ENCODE results near the gene TMX2. TPM values are rescaled to one million over a fixed set of nuclear protein-coding genes. Genes with fewer than 3 reads are reported as not detected.
"Not testable (repeated sequence)": the region's sequence is repeated elsewhere in the genome, so short reads cannot be mapped to it uniquely, and the experiment has no call there.

The TMX2 gene
- total and polyA plus RNA-seq, 5 donors from 2014 or later = 33.3 to 92.4 (median 68.7) TPM

DNA sequence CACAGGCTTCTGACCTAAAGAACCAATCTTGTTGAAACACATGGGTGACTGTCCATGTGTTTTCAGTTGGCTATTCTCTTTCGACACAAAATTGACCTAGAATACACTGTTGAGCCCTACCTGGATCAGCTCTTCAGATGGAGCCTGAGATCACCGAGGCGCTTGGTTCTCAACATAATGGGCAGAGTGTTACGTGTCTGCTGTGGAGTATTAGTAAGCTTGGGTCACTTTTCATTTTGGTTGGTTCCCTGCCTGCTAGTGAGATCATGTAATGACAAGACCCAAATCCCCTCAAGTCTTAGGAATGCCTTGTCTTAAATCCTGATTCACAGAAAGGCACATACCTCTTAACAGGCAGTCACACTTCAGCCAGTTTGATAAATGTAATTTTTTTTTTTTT is 9.1 kb upstream of the TMX2 start:
- H3K27me3 Mint-ChIP-seq = no peaks in the 10 kb centered on the region
- Histone ChIP-seq H3K27me3 (ENCODE audit: control insufficient read depth, insufficient read depth, low read length) (no peaks in the 10 kb centered on the region), H3K36me3 (ENCODE audit: control insufficient read depth, insufficient read depth, low read length) (peaks cover 54% of the 10 kb centered on the region), H3K27ac (ENCODE audit: insufficient read depth, low read length, poor library complexity, severe bottlenecking) (no peak overlapping the region), H3K4me1 (ENCODE audit: control insufficient read depth, insufficient read depth, low read length, poor library complexity, severe bottlenecking) (no peaks in the 10 kb centered on the region), H3K4me3 (ENCODE audit: low read depth, low read length) (no peak overlapping the region), H3K9me3 (ENCODE audit: control insufficient read depth in 2 of 2, low read length in 2 of 2) (no peaks in the 10 kb centered on the region)
- H3K27ac Mint-ChIP-seq = peak overlapping the region in 1 of 3 donors; percentile 20
- no peak for ATAC-seq (ENCODE audit: low read depth in 2 of 2)
- H3K4me1 Mint-ChIP-seq = peaks cover 0 to 7% (median 3%) of the 10 kb centered on the region in 4 donors
- no peak for DNase-seq
- H3K9me3 Mint-ChIP-seq = no peaks in the 10 kb centered on the region
- H3K36me3 Mint-ChIP-seq = peaks cover 30% of the 10 kb centered on the region
- H3K4me3 Mint-ChIP-seq = no peak overlapping the region

- no peaks in the 10 kb centered on the region for H3K4me1 ChIP-seq (ENCODE audit: control insufficient read depth, insufficient read depth, low read length, poor library complexity, severe bottlenecking)
- no peaks in the 10 kb centered on the region for H3K9me3 ChIP-seq (ENCODE audit: control insufficient read depth in 2 of 2, low read length in 2 of 2)
- H3K4me3 Mint-ChIP-seq = no peak overlapping the region
- H3K4me1 Mint-ChIP-seq = peaks cover 0 to 14% (median 8%) of the 10 kb centered on the region in 4 donors
- H3K27me3 Mint-ChIP-seq = no peaks in the 10 kb centered on the region
- H3K27ac Mint-ChIP-seq = no peak overlapping the region
- DNase-seq = no peak
- no peak for ATAC-seq (ENCODE audit: low read depth in 2 of 2)
- no peak overlapping the region for H3K27ac ChIP-seq (ENCODE audit: insufficient read depth, low read length, poor library complexity, severe bottlenecking)
- peaks cover 18% of the 10 kb centered on the region for H3K36me3 Mint-ChIP-seq
- peaks cover 39% of the 10 kb centered on the region for H3K36me3 ChIP-seq (ENCODE audit: control insufficient read depth, insufficient read depth, low read length)
- no peaks in the 10 kb centered on the region for H3K9me3 Mint-ChIP-seq
- no peak overlapping the region for H3K4me3 ChIP-seq (ENCODE audit: low read depth, low read length)
- no peaks in the 10 kb centered on the region for H3K27me3 ChIP-seq (ENCODE audit: control insufficient read depth, insufficient read depth, low read length)
These were observed 7.5 kb upstream of the TMX2 start for GRCh38 chr11:57704932-57705331.

DNA sequence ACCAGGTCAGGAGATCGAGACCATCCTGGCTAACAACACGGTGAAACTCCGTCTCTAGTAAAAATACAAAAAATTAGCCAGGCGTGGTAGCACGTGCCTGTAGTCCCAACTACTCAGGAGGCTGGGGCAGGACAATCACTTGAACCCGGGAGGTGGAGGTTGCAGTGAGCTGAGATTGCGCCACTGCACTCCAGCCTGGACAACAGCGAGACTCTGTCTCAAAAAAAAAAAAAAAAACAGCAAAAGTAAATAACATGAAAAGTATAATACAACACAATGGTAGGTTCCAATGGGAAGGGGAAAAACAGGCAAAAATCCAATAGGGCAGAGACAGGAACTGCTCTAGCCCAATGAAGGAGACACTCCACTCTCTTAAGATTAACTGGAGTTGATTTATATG is 7.0 kb upstream of the TMX2 start:
- peaks cover 16% of the 10 kb centered on the region for H3K36me3 Mint-ChIP-seq
- not testable (repeated sequence) for H3K27ac ChIP-seq (ENCODE audit: insufficient read depth, low read length, poor library complexity, severe bottlenecking); DNase-seq; H3K9me3 Mint-ChIP-seq; H3K4me1 ChIP-seq (ENCODE audit: control insufficient read depth, insufficient read depth, low read length, poor library complexity, severe bottlenecking); H3K4me3 ChIP-seq (ENCODE audit: low read depth, low read length); H3K27me3 Mint-ChIP-seq; H3K4me3 Mint-ChIP-seq; H3K27ac Mint-ChIP-seq; H3K9me3 ChIP-seq (ENCODE audit: control insufficient read depth in 2 of 2, low read length in 2 of 2); ATAC-seq (ENCODE audit: low read depth in 2 of 2); H3K27me3 ChIP-seq (ENCODE audit: control insufficient read depth, insufficient read depth, low read length)
- H3K36me3 ChIP-seq (ENCODE audit: control insufficient read depth, insufficient read depth, low read length) = peaks cover 34% of the 10 kb centered on the region
- peaks cover 0 to 16% (median 11%) of the 10 kb centered on the region in 4 donors for H3K4me1 Mint-ChIP-seq

- Mint-ChIP-seq H3K27me3 (peaks cover 4% of the 10 kb centered on the region), H3K27ac (peak overlapping the region in 2 of 3 donors; percentile 28 to 33)
- no peak for ATAC-seq (ENCODE audit: low read depth in 2 of 2)
These were observed 2.5 kb upstream of the TMX2 start for GRCh38 chr11:57709802-57710367.

GRCh38 chr11:57711414-57712255 is 758 bp upstream of the TMX2 start, which contains the start of gene MED19:
TSS of gene MED19 (minus strand) at chr11:57712215. CDS start at chr11:57712179, 36 bp downstream.
- Mint-ChIP-seq H3K36me3 (no peaks in the 10 kb centered on the region), H3K27ac (peak within 1 kb of the TSS; percentile 97 to 98 (median 98)), H3K4me1 (peaks cover 17 to 57% (median 38%) of the 10 kb centered on the region in 4 donors), H3K9me3 (no peaks in the 10 kb centered on the region), H3K4me3 (peak within 1 kb of the TSS; percentile 89 to 99 (median 96)), H3K27me3 (peaks cover 4% of the 10 kb centered on the region)
- peaks cover 35% of the 10 kb centered on the region for H3K4me1 ChIP-seq (ENCODE audit: control insufficient read depth, insufficient read depth, low read length, poor library complexity, severe bottlenecking)
- no peaks in the 10 kb centered on the region for H3K36me3 ChIP-seq (ENCODE audit: control insufficient read depth, insufficient read depth, low read length)
- H3K27ac ChIP-seq (ENCODE audit: insufficient read depth, low read length, poor library complexity, severe bottlenecking) = peak within 1 kb of the TSS; percentile 96
- H3K9me3 ChIP-seq (ENCODE audit: control insufficient read depth in 2 of 2, low read length in 2 of 2) = no peaks in the 10 kb centered on the region
- ATAC-seq (ENCODE audit: low read depth in 2 of 2) = peak; percentile 14 to 17
- H3K4me3 ChIP-seq (ENCODE audit: low read depth, low read length) = peak within 1 kb of the TSS; percentile 99
- no peaks in the 10 kb centered on the region for H3K27me3 ChIP-seq (ENCODE audit: control insufficient read depth, insufficient read depth, low read length)
- peak; percentile 79 to 90 (median 80) for DNase-seq

More at GRCh38 chr11:57709802-57710367, 2.5 kb upstream of the TMX2 start:
- H3K27me3 ChIP-seq (ENCODE audit: control insufficient read depth, insufficient read depth, low read length) = no peaks in the 10 kb centered on the region
- peaks cover 17 to 53% (median 39%) of the 10 kb centered on the region in 4 donors for H3K4me1 Mint-ChIP-seq
- peaks cover 35% of the 10 kb centered on the region for H3K4me1 ChIP-seq (ENCODE audit: control insufficient read depth, insufficient read depth, low read length, poor library complexity, severe bottlenecking)
- H3K36me3 ChIP-seq (ENCODE audit: control insufficient read depth, insufficient read depth, low read length) = peaks cover 4% of the 10 kb centered on the region
- H3K4me3 ChIP-seq (ENCODE audit: low read depth, low read length) = no peak overlapping the region
- peak in 1 of 3 donors; percentile 16 for DNase-seq
- H3K9me3 Mint-ChIP-seq = no peaks in the 10 kb centered on the region
- no peak overlapping the region for H3K27ac ChIP-seq (ENCODE audit: insufficient read depth, low read length, poor library complexity, severe bottlenecking)
- no peaks in the 10 kb centered on the region for H3K9me3 ChIP-seq (ENCODE audit: control insufficient read depth in 2 of 2, low read length in 2 of 2)
- H3K36me3 Mint-ChIP-seq = peaks cover 2% of the 10 kb centered on the region
- peak overlapping the region in 2 of 4 donors; percentile 26 to 73 for H3K4me3 Mint-ChIP-seq

DNA sequence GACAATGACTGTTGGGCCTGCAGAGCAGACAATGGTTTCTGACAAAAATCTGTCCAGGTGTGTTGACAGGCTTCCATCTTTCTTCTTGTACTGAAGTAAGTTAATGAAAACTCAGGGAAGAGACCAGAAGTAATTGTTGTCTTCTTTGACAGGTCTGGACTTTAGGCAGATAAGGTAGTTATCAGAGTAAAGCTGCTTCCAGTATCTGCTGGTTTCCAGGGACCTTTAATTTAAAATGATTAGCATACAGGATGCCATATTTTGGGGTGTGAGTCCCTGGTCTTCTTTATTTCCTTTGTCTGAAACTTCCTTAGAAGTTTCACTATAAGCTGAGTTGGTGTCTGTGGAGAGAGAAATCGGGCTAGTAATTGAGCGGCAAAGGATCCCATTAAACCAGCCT is 1.4 kb downstream of the TMX2 start:
- Histone ChIP-seq H3K9me3 (ENCODE audit: control insufficient read depth in 2 of 2, low read length in 2 of 2) (no peaks in the 10 kb centered on the region), H3K27me3 (ENCODE audit: control insufficient read depth, insufficient read depth, low read length) (no peaks in the 10 kb centered on the region), H3K4me1 (ENCODE audit: control insufficient read depth, insufficient read depth, low read length, poor library complexity, severe bottlenecking) (peaks cover 35% of the 10 kb centered on the region), H3K27ac (ENCODE audit: insufficient read depth, low read length, poor library complexity, severe bottlenecking) (no peak overlapping the region), H3K4me3 (ENCODE audit: low read depth, low read length) (peak overlapping the region; percentile 99), H3K36me3 (ENCODE audit: control insufficient read depth, insufficient read depth, low read length) (peaks cover 3% of the 10 kb centered on the region)
- ATAC-seq (ENCODE audit: low read depth in 2 of 2) (no peak), DNase-seq (no peak)
- H3K4me1 Mint-ChIP-seq = peaks cover 17 to 54% (median 31%) of the 10 kb centered on the region in 4 donors
- H3K4me3 Mint-ChIP-seq = peak overlapping the region; percentile 89 to 99 (median 96)
- no peaks in the 10 kb centered on the region for H3K9me3 Mint-ChIP-seq
- H3K27me3 Mint-ChIP-seq = peaks cover 4% of the 10 kb centered on the region
- peaks cover 6% of the 10 kb centered on the region for H3K36me3 Mint-ChIP-seq
- H3K27ac Mint-ChIP-seq = peak overlapping the region in 1 of 3 donors; percentile 17

GRCh38 chr11:57716726-57717125 is 4.3 kb downstream of the TMX2 start:
- H3K27me3 Mint-ChIP-seq; H3K27me3 ChIP-seq (ENCODE audit: control insufficient read depth, insufficient read depth, low read length); H3K4me3 Mint-ChIP-seq; H3K27ac ChIP-seq (ENCODE audit: insufficient read depth, low read length, poor library complexity, severe bottlenecking); ATAC-seq (ENCODE audit: low read depth in 2 of 2); H3K9me3 ChIP-seq (ENCODE audit: control insufficient read depth in 2 of 2, low read length in 2 of 2); H3K9me3 Mint-ChIP-seq; H3K36me3 ChIP-seq (ENCODE audit: control insufficient read depth, insufficient read depth, low read length); H3K4me3 ChIP-seq (ENCODE audit: low read depth, low read length); H3K36me3 Mint-ChIP-seq; H3K27ac Mint-ChIP-seq; DNase-seq: not testable (repeated sequence)
- peaks cover 23% of the 10 kb centered on the region for H3K4me1 ChIP-seq (ENCODE audit: control insufficient read depth, insufficient read depth, low read length, poor library complexity, severe bottlenecking)
- H3K4me1 Mint-ChIP-seq = peaks cover 13 to 37% (median 22%) of the 10 kb centered on the region in 4 donors

All from CD4-positive, CD25-positive, alpha-beta regulatory T cell (primary cell).